GM18520 (cell line): Measurements from ENCODE around the gene CPB1.

ENCODE experiments used
- ATAC-seq: cut with Tn5 transposase; IDR thresholded peaks from one replicate; pipeline ENCODE4 v1.9.1; 2021; ENCODE audit not compliant: unreplicated experiment

The CPB1 gene

DNA sequence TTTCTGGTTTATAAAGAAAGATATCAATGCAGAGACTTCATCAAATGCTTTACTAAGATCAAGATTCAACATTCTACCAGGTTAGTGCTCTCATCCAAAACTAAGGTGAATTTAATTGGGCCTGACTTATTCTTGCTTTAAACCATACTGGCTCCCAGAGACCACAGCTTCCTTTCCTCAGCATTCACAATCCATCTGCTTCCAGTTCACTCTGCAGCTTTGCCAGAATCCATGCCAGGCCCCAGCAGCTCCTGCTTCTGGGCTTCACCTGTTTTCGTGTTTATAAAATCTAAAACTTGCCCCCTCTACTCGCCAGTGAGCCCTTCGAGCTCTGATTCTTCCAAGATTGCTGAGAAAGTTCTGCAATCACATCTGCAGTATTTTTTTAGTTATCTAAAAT is 2.3 kb downstream of the CPB1 start:
- ATAC-seq, result no peak

DNA sequence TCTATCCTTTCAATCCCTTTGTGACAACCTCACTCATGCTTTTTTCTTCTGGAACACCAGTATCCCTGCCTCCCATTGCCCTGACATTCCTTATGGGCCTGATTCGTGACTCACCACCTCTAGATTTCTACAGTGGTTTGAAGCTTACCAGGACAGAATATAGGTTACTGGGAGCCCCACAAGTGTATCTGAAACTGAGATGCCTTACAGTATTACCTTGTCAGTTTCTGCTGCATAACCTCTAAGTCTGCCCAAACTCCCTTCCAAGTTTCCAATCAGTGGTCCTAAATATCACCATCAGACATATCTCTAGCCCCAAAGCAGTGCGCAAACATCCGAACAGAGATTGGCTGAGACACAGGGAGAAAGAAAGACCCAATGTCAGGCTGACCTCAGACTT is 5.6 kb downstream of the CPB1 start:
- no peak for ATAC-seq

DNA sequence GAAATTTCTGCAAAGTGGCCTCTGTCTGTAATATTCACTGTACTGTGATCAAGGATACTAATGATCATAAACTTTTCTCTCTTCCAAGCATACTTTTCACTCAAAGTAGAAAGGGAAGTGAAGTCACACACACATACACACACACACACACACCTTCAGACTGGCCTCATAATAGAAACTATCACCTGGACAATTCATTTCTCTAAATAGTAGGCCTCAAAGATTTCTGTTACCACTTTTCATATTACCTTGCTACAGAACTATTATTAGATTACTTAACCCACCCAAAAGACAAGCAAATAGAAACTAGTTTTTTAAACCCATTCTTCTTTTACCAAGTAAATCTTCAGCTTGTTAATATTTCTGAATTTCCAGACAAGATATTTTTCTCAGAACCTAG is 12.2 kb downstream of the CPB1 start:
- ATAC-seq, result no peak

DNA sequence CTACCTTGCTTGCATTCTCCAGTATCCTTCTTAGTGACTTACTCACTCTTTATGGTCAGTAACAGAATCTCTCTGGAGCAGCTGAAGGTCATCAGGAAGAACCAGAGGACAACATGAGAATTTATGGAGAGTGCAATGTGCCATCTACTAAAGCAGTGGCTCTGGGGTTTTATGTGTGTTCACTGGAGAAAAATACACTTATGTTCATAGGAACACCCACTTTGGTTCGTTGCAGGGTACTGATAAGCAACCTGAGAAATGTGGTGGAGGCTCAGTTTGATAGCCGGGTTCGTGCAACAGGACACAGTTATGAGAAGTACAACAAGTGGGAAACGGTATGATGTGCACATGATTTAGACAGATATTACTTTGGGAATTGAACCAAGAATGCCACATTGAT is 12.8 kb downstream of the CPB1 start:
- no peak for ATAC-seq

DNA sequence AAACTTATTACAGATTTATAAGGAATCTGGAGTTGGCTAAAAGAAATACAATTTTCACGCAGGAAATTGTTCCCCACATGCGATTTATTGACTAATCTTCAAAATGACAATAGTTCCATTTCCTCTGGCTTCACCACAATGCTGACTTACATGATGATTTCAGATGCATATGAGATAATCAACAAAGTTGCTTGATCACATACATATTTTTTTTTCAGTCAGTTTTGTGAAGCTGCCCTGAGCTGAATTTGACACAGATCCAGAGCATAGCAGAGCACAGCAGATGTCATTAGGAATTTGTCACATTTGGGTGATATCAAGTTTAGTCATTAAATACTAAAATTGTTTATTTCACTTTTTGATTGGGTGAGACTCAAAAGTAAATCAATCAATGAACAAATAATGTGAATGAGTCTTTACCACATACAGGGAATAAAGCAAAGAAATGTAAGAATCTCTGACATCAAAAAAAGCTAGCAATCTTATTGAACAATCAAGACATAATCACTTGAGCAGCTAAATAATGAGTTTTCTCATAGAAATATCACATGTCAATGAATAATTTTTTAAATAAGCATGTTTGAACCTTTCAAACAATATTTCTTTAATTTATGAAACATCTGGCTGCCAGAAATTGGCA is 18.3 kb downstream of the CPB1 start:
- ATAC-seq, result no peak

DNA sequence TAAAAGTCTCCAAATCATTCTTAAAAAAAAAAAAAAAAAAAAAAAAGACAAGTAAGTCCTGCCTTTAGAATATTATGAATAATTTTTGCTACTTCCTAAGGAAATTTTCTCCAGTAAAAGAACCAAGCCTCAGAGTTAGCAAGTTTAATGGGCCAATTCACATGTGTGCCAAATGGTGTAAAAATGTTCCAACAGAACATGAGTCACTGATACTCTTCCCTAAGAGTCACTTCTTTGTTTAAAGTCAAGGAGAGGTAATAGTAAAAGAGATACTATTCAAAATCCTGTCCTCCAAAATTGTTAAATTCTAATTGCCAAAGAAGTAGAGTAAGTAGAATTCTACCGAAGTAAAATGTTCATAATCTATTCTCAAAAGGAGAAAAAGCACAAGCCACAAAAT is 19.7 kb downstream of the CPB1 start:
- no peak for ATAC-seq

DNA sequence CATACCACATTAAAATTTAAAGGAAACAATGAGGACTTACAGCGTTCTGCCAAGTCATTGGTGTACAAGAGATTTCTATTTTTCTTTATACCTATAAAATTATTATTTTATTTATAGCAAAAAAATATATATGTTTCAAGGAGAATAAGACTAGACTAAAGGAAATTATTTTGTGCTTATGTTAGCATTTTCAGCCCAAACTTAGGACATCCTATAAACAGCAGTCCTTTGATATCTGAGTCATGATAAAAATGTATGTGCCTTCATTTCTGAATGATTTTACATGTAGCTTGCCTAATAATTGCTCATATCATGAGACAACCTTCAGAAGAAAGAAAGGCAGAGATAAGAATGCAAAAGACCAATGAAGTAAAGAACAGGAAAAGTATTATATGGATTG is 20.8 kb downstream of the CPB1 start:
- no peak for ATAC-seq

DNA sequence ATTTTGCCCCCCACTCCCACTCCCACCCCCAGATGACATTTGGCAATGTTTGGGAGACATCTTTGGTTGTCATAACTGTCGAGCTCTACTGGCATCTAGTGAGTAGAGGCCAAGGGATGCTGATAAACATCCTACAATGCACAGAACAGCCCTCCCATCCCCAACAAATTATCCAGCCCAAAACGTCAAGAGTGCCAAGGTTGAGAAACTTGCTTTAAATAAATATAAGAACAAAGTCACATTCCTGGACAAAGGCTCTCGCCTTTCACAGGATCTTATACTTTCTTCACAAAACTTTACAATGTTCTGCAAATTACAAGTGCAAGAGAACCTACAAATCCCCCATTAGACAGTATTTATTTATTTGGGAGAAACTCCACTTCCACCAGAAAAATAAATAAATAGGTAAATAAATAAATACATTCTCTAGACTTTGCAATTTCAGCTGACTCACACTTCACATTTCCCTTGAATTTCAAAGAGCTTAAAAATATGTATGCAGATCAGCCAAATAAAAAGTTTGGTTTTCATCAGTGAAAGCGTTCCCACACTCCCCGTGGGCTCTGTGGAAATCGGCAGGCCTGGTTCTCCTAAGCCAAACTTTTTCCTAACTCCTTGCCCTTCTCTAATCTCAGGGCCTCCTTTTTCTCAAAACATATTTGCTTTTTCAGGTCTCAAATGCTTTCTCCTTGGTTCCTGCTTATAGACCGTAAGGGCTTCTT is 24.8 kb downstream of the CPB1 start:
- ATAC-seq, result no peak

DNA sequence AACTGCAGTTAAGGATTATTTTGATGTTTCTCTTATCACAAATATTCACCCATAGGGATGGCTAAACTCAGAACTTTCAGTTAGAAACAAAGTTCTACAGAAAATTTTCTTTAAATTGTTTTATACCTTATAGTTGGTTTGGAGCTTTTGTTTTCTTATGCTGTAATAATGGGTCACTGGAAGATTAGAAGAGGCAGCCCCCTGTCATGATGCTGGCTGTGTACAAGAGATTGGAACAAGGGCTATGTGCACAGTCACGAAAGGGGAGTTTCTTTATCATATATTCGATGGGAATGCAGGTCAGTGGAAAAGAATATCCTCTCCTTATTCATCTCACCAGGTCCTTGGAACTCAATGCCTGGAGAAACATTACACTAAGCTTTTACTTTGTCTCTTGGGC is 25.5 kb downstream of the CPB1 start:
- ATAC-seq, result no peak

DNA sequence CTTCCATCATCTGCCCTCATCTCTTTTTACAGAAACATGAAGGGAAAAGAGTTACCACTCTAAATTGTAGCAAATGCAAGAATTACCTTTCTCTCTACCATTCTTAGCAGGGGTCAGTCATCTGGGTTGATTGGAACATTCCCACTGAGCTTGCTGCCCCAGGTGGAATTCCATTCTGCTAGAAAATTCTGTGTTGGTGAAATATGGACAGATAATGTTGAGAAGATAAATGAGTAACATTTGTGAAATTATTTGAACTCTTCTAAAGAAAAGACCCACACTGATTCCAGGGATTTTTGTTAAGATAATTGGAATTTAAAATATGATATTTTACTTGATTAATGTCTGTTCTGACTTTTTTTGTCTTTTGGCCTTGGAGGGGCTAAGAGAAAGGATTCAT is 26.4 kb downstream of the CPB1 start:
- no peak for ATAC-seq

DNA sequence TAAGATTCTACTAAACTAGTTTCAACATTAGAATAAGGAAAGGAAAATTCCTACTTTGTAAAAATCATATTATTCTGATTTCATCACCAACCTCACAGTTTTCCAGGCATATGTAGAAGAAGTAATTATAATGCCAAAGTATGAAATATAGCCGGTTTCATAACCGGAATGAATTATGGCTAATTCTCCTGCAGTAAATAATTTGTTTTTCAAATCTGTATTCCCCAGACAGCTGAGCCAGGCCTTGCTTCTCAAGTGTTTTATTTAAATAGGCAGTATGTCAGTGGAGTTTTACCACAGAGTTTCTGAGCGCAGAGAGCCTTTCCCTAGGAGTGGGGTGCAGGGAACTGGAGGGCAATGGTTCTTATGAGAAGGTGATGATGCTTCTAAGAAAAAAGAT is 28.8 kb downstream of the CPB1 start:
- ATAC-seq, result no peak

DNA sequence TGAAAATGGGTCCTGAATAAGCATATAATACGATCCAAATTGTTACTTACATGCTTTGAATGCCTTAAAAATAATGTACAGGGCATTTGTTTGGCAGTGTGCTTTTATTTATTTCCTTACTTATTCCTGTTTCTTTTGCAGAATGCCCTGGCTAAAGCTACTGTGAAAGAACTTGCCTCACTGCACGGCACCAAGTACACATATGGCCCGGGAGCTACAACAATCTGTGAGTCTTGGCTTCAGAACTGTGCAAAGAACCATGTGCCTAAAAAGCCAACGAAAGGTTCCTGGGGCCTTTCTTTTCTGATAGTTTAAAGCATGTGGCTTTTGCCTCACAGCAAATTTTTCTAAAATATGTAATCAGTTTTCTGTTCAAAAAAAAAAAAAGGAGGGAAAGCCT is 29.7 kb downstream of the CPB1 start:
- no peak for ATAC-seq

DNA sequence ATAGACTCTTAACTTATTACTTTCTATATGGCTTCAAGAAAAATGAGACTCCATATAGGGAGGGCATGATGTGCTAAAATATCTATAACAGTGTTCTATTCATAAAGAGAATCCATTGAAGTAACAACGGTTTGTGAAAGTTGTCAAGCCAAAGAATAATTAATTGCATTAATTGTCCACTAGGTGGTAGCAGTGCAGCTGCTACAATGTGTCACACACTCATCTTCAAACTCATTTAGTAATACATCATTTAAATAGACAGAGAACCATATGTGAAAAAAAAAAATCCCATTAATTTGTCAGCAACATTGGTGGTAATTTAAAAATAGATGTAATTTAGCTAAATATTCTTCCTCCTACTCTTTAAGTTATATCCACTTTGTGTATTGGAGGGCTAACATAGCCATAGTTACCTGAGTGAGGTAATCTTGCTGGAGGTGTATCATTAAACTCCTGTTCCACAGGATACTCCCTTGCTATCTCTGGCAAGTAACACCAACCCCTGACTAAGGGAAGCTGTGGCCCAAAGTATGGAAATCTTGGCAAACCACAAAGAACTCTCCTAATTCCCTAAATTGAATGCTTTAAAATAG is 33.8 kb downstream of the CPB1 start:
- ATAC-seq, result peak; percentile 83

DNA sequence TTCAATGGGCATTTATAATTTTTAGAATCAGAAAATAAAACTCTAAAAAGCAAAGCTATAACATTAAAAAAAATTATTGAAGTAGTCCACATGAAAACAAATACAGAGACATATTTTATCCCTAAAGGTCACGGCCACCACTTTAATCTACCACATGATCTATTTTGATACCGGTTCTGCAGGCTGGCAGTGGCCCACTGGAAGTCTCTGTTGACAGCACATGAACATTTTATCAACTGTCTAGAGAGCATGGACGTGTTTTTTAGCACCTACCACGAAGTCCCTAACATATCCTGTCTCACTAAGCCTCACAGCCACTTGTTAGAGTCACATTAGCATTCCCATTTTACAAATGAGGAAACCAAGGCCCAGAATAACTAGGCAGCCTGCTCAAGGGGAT is 35.7 kb downstream of the CPB1 start:
- ATAC-seq, result no peak

DNA sequence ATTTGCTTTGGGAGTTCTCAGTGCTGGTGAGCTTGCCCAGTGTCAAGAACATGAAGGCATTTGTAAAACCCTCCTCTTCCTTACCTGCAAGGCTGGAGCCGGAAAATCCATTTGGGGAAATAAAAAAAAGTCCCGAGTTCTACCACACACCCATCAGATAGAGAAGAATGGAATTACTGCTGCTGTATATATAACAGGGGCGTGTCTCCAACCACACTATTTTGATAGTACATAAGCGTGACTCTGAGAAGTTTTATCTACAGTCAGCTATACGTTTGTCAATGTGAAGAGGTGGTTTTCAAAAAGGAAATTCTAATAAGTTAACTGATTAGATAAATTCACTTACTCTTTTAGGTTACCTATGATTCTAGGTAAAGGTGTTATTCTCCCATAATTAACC is 36.2 kb downstream of the CPB1 start:
- no peak for ATAC-seq

DNA sequence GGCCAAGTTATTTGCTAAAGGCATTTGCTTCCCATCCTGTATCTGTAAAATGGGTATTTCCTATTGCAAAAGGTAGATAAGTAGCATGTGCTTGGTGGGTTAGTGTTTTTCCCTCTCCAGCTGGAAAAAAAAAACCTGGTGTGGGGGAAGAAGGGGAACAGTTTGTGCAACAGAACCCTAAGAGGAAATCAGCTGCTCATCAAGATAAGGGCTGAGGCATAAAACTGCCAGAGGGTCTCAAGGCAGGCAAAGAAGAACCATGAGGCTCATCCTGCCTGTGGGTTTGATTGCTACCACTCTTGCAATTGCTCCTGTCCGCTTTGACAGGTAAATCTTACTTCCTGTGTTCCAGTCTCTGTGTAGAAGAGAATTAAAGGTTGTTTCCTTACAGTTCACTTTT is 37.4 kb downstream of the CPB1 start, which contains the start of gene CPA3:
Gene CPA3 (plus strand): TSS at position 248 of the 400 bp plus-strand sequence. CDS start 12 bp downstream, at position 260.
- ATAC-seq, result no peak

DNA sequence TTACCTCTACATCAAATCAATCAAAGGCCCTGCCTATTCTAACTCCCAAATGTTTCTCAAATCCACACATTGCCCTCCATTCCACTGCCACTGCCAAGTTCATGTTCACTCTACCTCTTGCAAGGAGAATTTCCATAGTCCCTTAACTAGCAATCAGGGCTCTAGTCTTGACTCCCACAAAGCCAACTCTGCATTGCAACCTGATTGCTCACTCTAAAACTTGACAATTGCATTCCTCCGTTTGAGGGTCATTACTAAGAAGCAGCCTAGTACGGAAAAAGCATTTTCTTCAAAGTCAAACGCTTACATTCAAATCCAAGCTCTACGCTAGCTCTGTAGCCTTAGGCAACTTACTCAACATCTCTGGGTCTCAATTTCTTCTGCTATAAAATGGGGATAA is 38.6 kb downstream of the CPB1 start:
- no peak for ATAC-seq

DNA sequence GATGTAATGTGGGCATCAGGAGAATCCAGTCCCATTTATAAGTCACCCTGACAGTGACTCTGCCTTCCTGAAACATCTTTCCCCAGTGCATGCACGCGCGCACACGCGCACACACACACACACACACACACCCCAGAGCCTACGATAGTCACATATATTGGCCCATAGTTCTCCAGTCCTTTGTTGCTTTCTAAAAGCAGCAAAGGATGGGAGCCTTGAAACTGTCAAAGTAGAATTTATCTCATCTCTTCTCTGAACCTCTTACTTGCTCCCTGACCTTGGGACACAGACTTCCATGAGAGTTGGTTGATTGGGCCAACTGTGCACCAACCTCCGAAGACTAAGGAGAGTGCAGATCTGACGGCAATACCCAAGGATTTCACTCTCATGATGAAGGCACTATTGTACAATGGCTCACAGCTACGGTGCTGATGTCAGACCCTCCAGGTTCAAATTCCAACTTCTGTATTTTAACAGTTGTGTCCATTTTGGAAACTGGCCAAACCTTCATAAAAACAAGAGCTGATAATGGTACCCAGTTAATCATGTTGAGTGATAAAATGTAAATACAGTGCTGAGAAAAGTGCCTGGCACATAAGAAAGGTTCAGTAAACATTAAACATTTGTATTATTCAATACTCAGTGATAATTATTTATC is 45.8 kb downstream of the CPB1 start:
- ATAC-seq, result no peak

DNA sequence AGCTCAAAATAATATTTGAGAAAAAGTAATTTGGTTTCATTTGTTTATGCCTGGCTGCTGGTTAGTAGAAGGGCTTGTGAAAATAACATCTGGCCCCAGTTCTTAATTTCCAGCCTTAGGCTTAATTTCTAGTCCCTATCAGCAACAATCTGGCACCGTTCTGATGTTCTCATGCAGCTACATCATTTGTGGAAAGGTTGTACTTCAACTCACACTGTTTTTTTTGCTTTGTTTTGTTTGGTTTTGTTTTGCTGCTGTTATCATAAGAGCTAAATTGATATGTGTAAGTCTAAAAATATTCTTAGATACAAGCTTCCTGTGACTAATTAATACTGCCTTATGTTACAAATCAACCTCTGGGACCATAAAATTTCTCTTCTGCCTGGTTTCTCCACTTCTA is 46.4 kb downstream of the CPB1 start:
- ATAC-seq, result no peak

DNA sequence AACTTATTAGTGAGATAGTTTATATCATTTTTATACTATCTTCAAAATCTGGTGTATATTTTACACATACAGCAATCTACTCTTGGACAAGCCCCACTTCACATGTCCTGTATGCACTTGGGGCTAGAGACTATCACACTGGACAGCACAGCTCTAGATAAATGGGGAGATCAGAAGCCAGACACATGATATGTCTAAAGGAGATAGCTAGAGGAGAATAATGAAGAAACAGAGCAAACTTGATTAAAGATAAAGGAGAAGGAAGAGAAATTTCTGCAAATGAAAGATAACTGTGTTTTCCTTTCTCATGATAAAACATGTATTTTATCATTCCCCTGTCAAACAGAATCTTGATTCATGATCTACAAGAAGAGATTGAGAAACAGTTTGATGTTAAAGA is 50.5 kb downstream of the CPB1 start:
- no peak for ATAC-seq

DNA sequence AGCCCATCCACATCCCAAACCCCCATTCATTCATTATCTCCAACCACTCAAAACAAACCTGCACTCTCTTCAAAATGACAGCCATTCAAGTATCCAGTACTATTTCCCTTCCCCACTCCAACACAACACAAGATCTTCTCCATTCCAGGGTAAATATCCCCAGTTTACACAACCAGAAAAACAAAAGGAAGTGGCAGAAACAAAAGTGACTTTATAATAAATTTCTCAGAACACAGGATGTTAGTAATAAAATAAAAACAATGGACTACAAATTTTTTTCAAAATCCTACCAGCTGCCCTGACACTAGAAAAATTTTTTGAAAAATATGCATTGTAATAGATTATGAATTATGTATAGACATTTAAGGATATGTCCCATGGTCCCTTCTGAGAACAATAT is 51.6 kb downstream of the CPB1 start:
- no peak for ATAC-seq

DNA sequence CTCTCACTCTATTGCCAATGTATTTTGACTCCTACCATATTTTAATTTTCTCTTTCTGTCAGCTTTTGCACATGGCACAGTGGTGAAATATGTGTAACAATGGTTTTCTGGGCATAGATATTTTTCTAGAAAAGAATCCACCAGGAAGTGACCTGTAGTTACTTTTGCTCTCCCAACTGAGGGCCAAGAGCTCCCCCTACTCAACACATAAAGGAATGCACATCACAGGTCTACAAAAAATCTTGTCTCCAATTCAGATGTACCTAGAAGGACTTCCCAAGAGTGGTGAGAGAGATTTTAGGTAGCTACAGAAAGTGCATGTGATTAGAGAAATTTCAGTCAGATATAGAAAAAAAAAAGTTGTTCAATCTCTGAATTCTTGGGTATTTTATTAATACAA is 53.1 kb downstream of the CPB1 start:
- no peak for ATAC-seq
